Skeletal muscle satellite cell (primary cell): Measurements from ENCODE around the gene KCNK3.
"Not testable (repeated sequence)": the region's sequence is repeated elsewhere in the genome, so short reads cannot be mapped to it uniquely, and the experiment has no call there.

Experiments used
- H3K27me3 ChIP-seq: 2 replicates; pipeline ENCODE4 v1.7.0; 2013; ENCODE audit warnings: low read length; ENCODE audit not compliant: control insufficient read depth, insufficient read depth
- H3K36me3 ChIP-seq: 2 replicates; pipeline ENCODE4 v1.7.0; 2013; ENCODE audit warnings: mild to moderate bottlenecking, control low read depth, low read length; ENCODE audit not compliant: insufficient read depth
- H3K4me1 ChIP-seq: 2 replicates; pipeline ENCODE4 v1.7.0; 2013; ENCODE audit warnings: low read length; ENCODE audit not compliant: control insufficient read depth, insufficient read depth
- H3K4me2 ChIP-seq: 2 replicates; pipeline ENCODE4 v1.7.0; 2013; ENCODE audit warnings: mild to moderate bottlenecking, low read length
- H3K4me3 ChIP-seq: 2 replicates; pipeline ENCODE4 v1.7.0; 2013; ENCODE audit warnings: low read length
- H3K9ac ChIP-seq: 2 replicates; pipeline ENCODE4 v1.7.0; 2013; ENCODE audit warnings: mild to moderate bottlenecking, low read depth, low read length, moderate library complexity
- H3K9me3 ChIP-seq: replicated peaks from 2 replicates; pipeline ENCODE4 v1.7.0; 2013; ENCODE audit warnings: mild to moderate bottlenecking, control low read depth, low read length

Gene KCNK3

GRCh38 chr2:26757873-26758789, 65.6 kb downstream of the KCNK3 start:
- H3K4me3 ChIP-seq, result peak overlapping the region; percentile 44
- peak overlapping the region; percentile 36 for H3K9ac ChIP-seq
- H3K4me1 ChIP-seq, result peaks cover 18% of the 10 kb centered on the region
- peaks cover 8% of the 10 kb centered on the region for H3K27me3 ChIP-seq
- no peaks in the 10 kb centered on the region for H3K9me3 ChIP-seq
- H3K4me2 ChIP-seq, result peak overlapping the region; percentile 74
- H3K36me3 ChIP-seq, result no peaks in the 10 kb centered on the region

- no peak overlapping the region for H3K9ac ChIP-seq
Observed at GRCh38 chr2:26758790-26759321, 66.3 kb downstream of the KCNK3 start.

GRCh38 chr2:26759845-26760244, 67.3 kb downstream of the KCNK3 start:
- no peak overlapping the region for H3K4me2 ChIP-seq
- H3K36me3 ChIP-seq, result no peaks in the 10 kb centered on the region
- H3K27me3 ChIP-seq, result peaks cover 7% of the 10 kb centered on the region
- no peak overlapping the region for H3K4me3 ChIP-seq
- peaks cover 23% of the 10 kb centered on the region for H3K4me1 ChIP-seq
- H3K9me3 ChIP-seq, result no peaks in the 10 kb centered on the region
- no peak overlapping the region for H3K9ac ChIP-seq

More at GRCh38 chr2:26758790-26759321, 66.3 kb downstream of the KCNK3 start:
- Histone ChIP-seq H3K27me3 (peaks cover 8% of the 10 kb centered on the region), H3K4me1 (peaks cover 22% of the 10 kb centered on the region), H3K36me3 (no peaks in the 10 kb centered on the region), H3K4me2 (peak overlapping the region; percentile 74), H3K4me3 (no peak overlapping the region), H3K9me3 (no peaks in the 10 kb centered on the region)

GRCh38 chr2:26760991-26761390, 68.5 kb downstream of the KCNK3 start:
- H3K4me3 ChIP-seq, H3K9ac ChIP-seq, H3K27me3 ChIP-seq, H3K36me3 ChIP-seq, H3K4me2 ChIP-seq, H3K9me3 ChIP-seq: not testable (repeated sequence)
- H3K4me1 ChIP-seq, result peaks cover 33% of the 10 kb centered on the region

GRCh38 chr2:26763019-26763418, 70.5 kb downstream of the KCNK3 start:
- H3K9me3 ChIP-seq, result no peaks in the 10 kb centered on the region
- H3K4me2 ChIP-seq, result no peak overlapping the region
- H3K9ac ChIP-seq, result no peak overlapping the region
- H3K4me1 ChIP-seq, result peaks cover 28% of the 10 kb centered on the region
- no peaks in the 10 kb centered on the region for H3K27me3 ChIP-seq
- no peak overlapping the region for H3K4me3 ChIP-seq
- H3K36me3 ChIP-seq, result peaks cover 7% of the 10 kb centered on the region

- Histone ChIP-seq H3K9me3 (no peaks in the 10 kb centered on the region), H3K4me3 (peak within 1 kb of the TSS; percentile 94), H3K27me3 (no peaks in the 10 kb centered on the region), H3K4me1 (peaks cover 23% of the 10 kb centered on the region), H3K9ac (peak within 1 kb of the TSS; percentile 97), H3K4me2 (peak within 1 kb of the TSS; percentile 96), H3K36me3 (peaks cover 7% of the 10 kb centered on the region)
Observed at GRCh38 chr2:26764078-26764887, 71.8 kb downstream of the KCNK3 start, which contains the start of gene SLC35F6. Gene SLC35F6, plus strand, starts transcription at chr2:26764284. Its CDS starts 66 bp downstream, at chr2:26764350.

GRCh38 chr2:26764906-26765305, 72.4 kb downstream of the KCNK3 start:
- no peaks in the 10 kb centered on the region for H3K9me3 ChIP-seq
- peaks cover 7% of the 10 kb centered on the region for H3K36me3 ChIP-seq
- H3K4me3 ChIP-seq, result peak overlapping the region; percentile 94
- H3K4me2 ChIP-seq, result peak overlapping the region; percentile 96
- H3K27me3 ChIP-seq, result no peaks in the 10 kb centered on the region
- peaks cover 25% of the 10 kb centered on the region for H3K4me1 ChIP-seq
- peak overlapping the region; percentile 97 for H3K9ac ChIP-seq

GRCh38 chr2:26765475-26766200, 73.1 kb downstream of the KCNK3 start:
- H3K27me3 ChIP-seq, result no peaks in the 10 kb centered on the region
- peaks cover 25% of the 10 kb centered on the region for H3K4me1 ChIP-seq
- H3K9me3 ChIP-seq, result no peaks in the 10 kb centered on the region
- peak overlapping the region; percentile 96 for H3K4me2 ChIP-seq
- peaks cover 7% of the 10 kb centered on the region for H3K36me3 ChIP-seq
- peak overlapping the region; percentile 97 for H3K9ac ChIP-seq
- peak overlapping the region; percentile 94 for H3K4me3 ChIP-seq

GRCh38 chr2:26767129-26767528, 74.6 kb downstream of the KCNK3 start:
- Histone ChIP-seq H3K4me1 (peaks cover 39% of the 10 kb centered on the region), H3K36me3 (peaks cover 7% of the 10 kb centered on the region), H3K9ac (no peak overlapping the region), H3K27me3 (no peaks in the 10 kb centered on the region), H3K4me2 (no peak overlapping the region), H3K9me3 (no peaks in the 10 kb centered on the region), H3K4me3 (no peak overlapping the region)

GRCh38 chr2:26767894-26768487, 75.5 kb downstream of the KCNK3 start:
- Histone ChIP-seq H3K36me3 (peaks cover 7% of the 10 kb centered on the region), H3K4me2 (no peak overlapping the region), H3K9me3 (no peaks in the 10 kb centered on the region), H3K9ac (no peak overlapping the region), H3K4me1 (peaks cover 48% of the 10 kb centered on the region), H3K4me3 (no peak overlapping the region), H3K27me3 (no peaks in the 10 kb centered on the region)
